ENCODE results near the gene SMIM43.

- TF ChIP-seq CTCF (conservative IDR thresholded peaks at IDR 0.05; ENCODE audit: low read length) (no peak), EZH2phosphoT487 (IDR thresholded peaks at IDR 0.05; ENCODE audit: borderline replicate concordance) (no peak)
Observed at GRCh38 chr4:121740796-121741409, 24.1 kb downstream of the SMIM43 start.

Measured in Loucy (cell line).